Right lobe of liver (tissue), 4 donors: ENCODE results near the gene RSAD2.

Experiments used
- POLR2A ChIP-seq: fragments of 450-650 bp; IDR thresholded peaks from one replicate; pipeline ENCODE4 v1.6.1; 2017; ENCODE audit warnings: antibody characterized with exemption, mild to moderate bottlenecking
- TF ChIP-seq, protein P1 (sequence below), 4 donors: fragments of 200-600 bp in 3 of 4; fragments of 450-650 bp in 1 of 4; IDR thresholded peaks; one replicate each; pipeline versions ENCODE4 v1.5.1 to v1.8.0; 2016 to 2022; ENCODE audit warnings: antibody characterized with exemption in 4 of 4, mild to moderate bottlenecking in 2 of 4
- donor health status: DM: no; HTN: no; CAD: no.
- donor health status: DM: no; HTN: no; CAD: no.
- donor health status: DM: no; HTN: yes; CAD: no.

DNA sequence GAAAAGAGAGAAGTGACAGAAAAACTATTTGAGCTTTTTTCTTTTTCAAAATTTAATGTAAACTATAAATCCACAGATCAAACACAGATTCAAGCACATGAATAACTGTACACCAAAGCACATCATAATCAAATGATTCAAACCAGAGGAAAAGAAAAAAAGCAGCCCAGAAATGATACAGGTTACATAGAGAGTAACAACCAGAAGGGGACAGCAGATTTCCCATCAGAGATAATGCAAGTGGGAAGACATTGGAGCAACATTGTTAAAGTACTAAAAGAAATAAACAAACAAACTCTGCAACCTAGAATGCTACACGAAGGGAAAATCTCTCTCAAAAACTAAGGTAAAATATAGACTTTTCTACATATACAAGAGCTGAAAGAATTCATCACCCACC is 46.3 kb upstream of the RSAD2 start:
- TF ChIP-seq, protein P1, sequence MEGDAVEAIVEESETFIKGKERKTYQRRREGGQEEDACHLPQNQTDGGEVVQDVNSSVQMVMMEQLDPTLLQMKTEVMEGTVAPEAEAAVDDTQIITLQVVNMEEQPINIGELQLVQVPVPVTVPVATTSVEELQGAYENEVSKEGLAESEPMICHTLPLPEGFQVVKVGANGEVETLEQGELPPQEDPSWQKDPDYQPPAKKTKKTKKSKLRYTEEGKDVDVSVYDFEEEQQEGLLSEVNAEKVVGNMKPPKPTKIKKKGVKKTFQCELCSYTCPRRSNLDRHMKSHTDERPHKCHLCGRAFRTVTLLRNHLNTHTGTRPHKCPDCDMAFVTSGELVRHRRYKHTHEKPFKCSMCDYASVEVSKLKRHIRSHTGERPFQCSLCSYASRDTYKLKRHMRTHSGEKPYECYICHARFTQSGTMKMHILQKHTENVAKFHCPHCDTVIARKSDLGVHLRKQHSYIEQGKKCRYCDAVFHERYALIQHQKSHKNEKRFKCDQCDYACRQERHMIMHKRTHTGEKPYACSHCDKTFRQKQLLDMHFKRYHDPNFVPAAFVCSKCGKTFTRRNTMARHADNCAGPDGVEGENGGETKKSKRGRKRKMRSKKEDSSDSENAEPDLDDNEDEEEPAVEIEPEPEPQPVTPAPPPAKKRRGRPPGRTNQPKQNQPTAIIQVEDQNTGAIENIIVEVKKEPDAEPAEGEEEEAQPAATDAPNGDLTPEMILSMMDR (IDR thresholded peaks at IDR 0.05) = no peak
- no peak for TF ChIP-seq POLR2A
